KOPT-K1 (cell line): Measurements from ENCODE around the gene NPAS4.
A peak's percentile ranks its signal among the peaks of the same experiment; 100 is the strongest.
"Not testable (repeated sequence)": the region's sequence is repeated elsewhere in the genome, so short reads cannot be mapped to it uniquely, and the experiment has no call there.

Experiments used
- H3K27ac ChIP-seq: fragments of 200-600 bp; sonication (generic); 2 replicates; pipeline ENCODE4 v1.5.1; 2016; ENCODE audit warnings: antibody characterized with exemption, mild to moderate bottlenecking, low read depth, low read length; ENCODE audit not compliant: poor library complexity, severe bottlenecking
- H3K36me3 ChIP-seq: fragments of 200-600 bp; sonication (generic); 2 replicates; pipeline ENCODE4 v1.5.1; 2017; ENCODE audit warnings: antibody characterized with exemption, mild to moderate bottlenecking, low read length, moderate library complexity; ENCODE audit not compliant: insufficient read depth
- H3K9me3 ChIP-seq: fragments of 200-600 bp; sonication (generic); 2 replicates; pipeline ENCODE4 v1.5.1; 2017; ENCODE audit warnings: antibody characterized with exemption, low read length, mild to moderate bottlenecking; ENCODE audit not compliant: insufficient read depth, poor library complexity, severe bottlenecking

Gene NPAS4

DNA sequence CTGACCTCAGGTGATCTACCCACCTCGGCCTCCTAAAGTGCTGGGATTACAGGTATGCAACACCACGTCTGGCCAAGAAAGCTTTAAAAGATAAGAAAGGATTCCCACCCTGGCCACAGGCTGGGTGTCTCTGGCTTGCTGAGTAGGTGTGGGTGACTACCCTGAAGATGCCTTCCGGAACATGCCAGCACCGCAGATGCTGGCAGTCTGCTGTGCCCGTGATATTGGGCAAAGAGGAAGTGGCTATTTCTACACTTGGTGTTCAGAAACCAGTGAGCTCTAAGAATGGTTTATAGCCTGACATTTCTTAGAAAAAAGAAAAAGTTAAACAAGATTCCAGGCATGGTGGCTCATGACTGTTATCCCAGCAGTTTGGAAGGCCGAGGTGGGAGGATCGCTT is 11.8 kb downstream of the NPAS4 start:
- H3K27ac ChIP-seq = no peak overlapping the region
- no peaks in the 10 kb centered on the region for H3K9me3 ChIP-seq
- peaks cover 26% of the 10 kb centered on the region for H3K36me3 ChIP-seq

DNA sequence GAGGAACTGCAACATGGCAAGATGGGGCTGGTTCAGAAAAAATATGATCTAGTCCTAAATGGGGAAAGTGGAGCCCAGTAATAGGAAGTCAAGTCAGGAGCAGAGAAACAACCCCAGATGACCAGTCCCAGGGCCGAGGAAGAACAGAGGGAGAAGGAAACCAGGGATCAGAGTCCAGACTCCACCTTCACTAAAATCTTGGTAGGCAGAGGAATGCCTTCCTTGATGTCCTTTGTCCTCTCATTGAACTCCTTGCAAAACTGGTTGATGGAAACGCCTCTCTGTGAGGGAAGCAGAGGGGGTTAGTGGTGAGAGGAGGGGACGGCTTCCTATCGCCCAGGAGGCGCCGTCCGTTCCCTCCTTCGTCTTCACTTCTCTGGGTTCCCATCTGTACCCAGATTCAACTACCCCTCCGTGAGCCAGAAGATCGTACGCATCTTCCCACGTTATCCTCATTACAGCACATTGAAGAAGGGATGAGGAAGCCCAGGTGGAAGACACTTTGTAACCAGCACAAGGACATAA is 17.2 kb downstream of the NPAS4 start:
- peaks cover 26% of the 10 kb centered on the region for H3K36me3 ChIP-seq
- peaks cover 12% of the 10 kb centered on the region for H3K9me3 ChIP-seq
- peak overlapping the region; percentile 77 for H3K27ac ChIP-seq

DNA sequence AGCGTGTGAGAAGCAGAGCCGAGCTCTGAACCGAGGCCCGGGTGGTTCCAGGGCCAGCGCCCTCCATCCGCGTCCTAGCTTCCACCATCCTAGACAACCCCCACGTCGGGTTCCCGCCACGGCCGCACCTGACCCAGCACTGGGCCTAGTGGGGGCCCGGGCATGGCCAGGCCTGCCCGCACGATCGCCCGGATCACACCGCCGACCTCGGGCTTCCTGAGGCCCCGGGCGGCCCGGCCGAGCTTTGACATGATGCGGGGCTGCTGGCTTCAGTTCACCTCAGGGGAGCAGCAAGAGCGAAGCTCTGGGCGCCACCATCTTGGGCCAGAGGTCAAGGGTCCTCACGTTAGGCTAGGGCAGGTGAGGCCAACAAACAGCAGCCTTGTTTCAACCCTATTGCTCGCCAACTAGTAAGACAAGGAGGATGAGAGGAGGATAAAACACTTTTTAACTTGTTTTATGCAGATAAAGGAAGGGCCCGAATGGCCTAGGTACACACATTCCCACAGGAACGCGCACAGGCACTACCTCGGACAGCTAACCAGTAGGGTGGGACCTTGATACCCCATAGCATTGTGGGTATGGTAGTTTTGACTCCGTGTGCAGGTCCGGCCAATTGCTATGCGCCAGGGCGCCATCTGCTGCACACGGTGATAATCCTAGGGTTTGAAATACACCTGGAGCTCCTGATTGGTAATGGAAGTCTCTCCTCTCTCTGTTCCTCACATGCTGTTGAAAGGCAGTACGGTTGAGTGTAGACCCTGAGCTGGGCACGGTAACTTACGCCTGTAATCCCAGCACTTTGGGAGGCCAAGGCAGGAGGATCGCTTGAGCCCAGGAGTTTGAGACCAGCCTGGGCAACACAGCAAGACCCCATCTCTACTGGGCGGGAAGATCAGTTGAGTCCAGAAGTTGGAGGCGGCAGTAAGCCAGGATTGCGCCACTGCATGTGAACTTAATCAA is 17.9 kb downstream of the NPAS4 start, which contains the start of gene MRPL11:
Gene MRPL11 (minus strand): TSS at position 345 of the 963 bp plus-strand sequence. CDS start 94 bp downstream, at position 251.
- Histone ChIP-seq H3K36me3 (peaks cover 26% of the 10 kb centered on the region), H3K9me3 (peaks cover 20% of the 10 kb centered on the region), H3K27ac (peak within 1 kb of the TSS; percentile 77)

DNA sequence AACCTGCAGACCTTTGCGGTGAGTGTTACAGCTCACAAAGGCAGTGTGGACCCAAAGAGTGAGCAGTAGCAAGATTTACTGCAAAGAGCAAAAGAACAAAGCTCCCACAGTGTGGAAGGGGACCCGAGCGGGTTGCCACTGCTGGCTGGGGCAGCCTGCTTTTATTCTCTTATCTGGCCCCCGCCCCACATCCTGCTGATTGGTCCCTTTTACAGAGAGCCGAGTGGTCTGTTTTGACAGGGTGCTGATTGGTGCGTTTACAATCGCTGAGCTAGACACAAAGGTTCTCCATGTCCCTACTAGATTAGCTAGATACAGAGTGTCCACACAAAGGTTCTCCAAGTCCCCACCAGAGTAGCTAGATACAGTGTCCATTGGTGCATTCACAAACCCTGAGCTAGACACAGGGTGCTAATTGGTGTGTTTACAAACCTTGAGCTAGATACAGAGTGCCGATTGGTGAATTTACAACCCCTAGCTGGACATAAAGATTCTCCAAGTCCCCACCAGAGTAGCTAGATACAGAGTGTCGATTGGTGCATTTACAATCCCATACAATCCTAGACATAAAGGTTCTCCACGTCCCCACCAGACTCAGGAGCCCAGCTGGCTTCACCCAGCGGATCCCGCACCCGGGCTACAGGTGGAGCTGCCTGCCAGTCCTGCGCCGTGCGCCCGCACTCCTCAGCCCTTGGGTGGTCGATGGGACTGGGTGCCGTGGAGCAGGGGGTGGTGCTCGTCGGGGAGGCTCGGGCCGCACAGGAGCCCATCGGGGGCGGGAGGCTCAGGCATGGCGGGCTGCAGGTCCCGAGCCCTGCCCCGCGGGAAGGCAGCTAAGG is 19.5 kb downstream of the NPAS4 start:
- peaks cover 19% of the 10 kb centered on the region for H3K36me3 ChIP-seq
- peaks cover 30% of the 10 kb centered on the region for H3K9me3 ChIP-seq
- not testable (repeated sequence) for H3K27ac ChIP-seq

DNA sequence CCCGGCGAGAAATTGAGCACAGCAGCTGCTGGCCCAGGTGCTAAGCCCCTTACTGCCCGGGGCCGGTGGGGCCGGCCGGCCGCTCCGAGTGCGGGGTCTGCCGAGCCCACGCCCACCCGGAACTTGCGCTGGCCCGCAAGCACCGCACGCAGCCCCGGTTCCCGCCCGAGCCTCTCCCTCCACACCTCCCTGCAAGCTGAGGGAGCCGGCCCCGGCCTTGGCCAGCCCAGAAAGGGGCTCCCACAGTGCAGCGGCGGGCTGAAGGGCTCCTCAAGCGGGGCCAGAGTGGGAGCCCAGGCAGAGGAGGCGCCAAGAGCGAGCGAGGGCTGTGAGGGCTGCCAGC is 20.1 kb downstream of the NPAS4 start:
- H3K36me3 ChIP-seq = peaks cover 14% of the 10 kb centered on the region
- H3K9me3 ChIP-seq = peaks cover 30% of the 10 kb centered on the region
- not testable (repeated sequence) for H3K27ac ChIP-seq

DNA sequence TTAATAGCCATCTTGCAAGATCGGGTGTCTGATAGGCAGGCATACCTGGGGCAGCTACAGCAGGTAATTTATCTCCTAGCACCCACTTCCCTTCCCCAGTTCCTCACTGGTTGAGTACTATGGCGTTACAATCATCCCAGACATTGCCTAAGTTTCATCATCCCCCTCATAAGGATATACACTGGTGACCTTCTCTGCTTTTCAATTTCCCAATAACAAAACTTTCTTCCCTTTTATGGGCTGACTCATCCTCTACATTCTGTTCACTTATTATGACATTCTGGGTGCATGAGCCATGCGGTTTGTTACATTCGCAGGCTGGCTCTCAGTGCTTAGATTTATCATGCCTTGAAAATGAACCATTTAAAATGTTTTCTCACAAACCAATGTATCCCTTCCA is 22.8 kb downstream of the NPAS4 start:
- Histone ChIP-seq H3K9me3 (peaks cover 30% of the 10 kb centered on the region), H3K27ac (no peak overlapping the region), H3K36me3 (no peaks in the 10 kb centered on the region)

DNA sequence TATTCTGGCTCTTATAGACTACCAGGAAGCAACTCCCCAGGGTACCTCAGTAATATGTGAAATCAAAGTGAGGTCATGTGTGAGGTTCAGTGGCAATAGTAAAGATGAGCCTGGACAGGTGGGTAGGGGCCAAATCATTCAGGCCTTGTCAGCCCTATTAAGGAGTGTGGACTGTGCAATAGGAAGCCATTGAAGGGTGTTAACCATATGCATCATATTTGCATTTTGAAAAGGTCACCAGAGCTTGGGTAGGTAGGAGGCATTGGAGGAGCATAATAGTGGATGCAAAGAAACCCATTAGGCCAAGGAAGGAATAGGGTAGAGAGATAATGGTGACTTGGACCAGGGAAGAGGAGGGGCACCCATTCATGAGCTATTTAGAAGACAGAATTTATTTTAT is 26.2 kb downstream of the NPAS4 start:
- Histone ChIP-seq H3K9me3 (peaks cover 29% of the 10 kb centered on the region), H3K27ac (no peak overlapping the region), H3K36me3 (no peaks in the 10 kb centered on the region)

DNA sequence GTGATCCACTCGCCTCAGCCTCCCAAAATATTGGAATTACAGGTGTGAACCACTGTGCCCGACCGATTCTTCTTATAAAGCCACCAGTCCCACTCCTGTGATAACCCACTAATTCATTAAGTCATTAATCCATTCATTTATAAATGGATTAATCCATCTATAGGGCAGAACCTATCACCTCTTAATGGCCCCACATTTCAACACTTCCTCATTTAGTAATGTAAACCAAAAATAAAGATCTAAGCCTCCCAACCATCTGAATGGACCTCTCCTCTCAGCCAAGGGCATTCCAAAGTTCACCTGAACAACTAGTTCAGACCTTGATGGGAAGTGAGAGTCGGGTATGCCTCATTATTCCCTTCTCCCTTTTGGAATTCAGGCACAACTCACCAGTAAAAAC is 27.7 kb downstream of the NPAS4 start:
- Histone ChIP-seq H3K36me3 (no peaks in the 10 kb centered on the region), H3K27ac (no peak overlapping the region), H3K9me3 (peaks cover 17% of the 10 kb centered on the region)

DNA sequence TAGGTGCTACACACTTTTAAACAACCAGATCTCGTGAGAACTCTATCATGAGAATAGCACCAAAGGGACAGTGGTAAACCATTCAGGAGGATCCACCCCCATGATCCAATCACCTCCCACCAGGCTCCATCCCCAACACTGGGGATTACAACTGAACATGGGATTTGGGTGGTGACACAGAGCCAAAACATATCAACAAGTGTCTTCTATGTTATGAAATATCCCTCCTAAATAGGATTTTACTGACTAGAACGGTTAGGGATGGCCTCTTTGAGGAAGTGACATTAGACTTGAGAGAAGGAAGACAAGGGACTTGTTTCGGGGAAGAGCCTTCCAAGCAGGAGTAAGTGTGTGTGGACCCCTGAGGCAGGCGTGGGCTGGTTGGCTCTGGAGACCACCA is 29.7 kb downstream of the NPAS4 start:
- Histone ChIP-seq H3K27ac (no peak overlapping the region), H3K36me3 (no peaks in the 10 kb centered on the region)

DNA sequence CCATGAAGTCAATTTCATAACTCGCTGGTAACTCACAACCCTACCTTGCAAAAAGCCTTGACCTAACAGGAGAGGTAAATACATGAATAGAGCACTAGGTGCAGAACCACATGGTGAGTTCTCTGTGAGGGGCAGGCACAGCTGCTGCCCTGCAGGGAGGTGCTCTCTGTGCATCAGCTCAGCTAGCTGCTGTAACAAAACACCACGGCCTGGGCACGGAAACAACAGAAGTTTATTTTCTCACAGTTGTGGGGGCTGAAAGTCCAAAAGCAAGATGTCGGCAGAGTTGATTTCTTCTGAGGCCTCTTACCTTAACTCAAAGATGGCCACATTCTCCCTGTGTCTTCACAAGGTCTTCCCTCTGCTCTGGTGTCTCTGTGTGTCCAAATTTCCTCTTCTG is 30.8 kb downstream of the NPAS4 start:
- peaks cover 4% of the 10 kb centered on the region for H3K9me3 ChIP-seq
- H3K36me3 ChIP-seq = no peaks in the 10 kb centered on the region
- H3K27ac ChIP-seq = no peak overlapping the region

More for the DNA sequence above, 29.7 kb downstream of the NPAS4 start:
- peaks cover 4% of the 10 kb centered on the region for H3K9me3 ChIP-seq

DNA sequence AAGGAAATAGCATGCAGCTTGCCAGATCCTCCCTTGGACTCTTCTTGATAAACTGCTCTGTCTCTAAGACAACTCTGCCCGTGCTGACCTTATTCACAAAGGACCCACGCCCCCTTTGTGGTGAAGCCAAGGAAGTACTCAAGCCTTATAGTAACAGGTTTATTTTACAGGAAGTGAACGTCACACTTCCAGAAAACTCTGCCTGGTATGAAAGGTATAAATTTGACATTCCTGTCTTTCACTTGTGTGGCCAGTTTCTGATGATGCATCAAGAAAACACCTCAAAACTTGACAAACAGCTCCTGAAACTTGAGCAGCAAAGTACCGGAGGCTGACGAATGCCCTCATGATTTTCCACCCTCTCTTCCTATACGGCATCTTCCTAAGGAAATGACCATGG is 33.4 kb downstream of the NPAS4 start:
- no peak overlapping the region for H3K27ac ChIP-seq
- peaks cover 4% of the 10 kb centered on the region for H3K9me3 ChIP-seq

DNA sequence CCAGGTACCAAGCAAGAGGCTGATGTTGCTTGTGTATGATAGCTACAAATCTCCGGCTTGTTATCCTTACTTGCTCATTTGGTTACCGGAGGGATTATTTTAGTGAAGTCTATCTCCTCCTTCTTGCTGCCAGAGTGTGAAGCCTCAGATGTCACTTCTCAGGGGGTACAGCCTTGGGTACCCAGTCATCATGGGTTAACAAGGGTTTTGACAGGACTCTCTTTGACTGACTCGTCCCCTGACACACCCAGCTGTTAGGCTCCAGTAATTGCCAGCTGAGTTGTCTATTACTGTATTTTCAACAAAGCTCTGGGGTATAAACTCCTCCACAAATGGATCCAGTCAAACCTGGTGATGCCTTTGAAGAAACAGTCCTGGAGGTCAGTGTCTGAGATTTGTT is 34.0 kb downstream of the NPAS4 start:
- H3K27ac ChIP-seq = no peak overlapping the region
- H3K9me3 ChIP-seq = peaks cover 4% of the 10 kb centered on the region
- H3K36me3 ChIP-seq = no peaks in the 10 kb centered on the region

More for the DNA sequence above, 33.4 kb downstream of the NPAS4 start:
- no peaks in the 10 kb centered on the region for H3K36me3 ChIP-seq

DNA sequence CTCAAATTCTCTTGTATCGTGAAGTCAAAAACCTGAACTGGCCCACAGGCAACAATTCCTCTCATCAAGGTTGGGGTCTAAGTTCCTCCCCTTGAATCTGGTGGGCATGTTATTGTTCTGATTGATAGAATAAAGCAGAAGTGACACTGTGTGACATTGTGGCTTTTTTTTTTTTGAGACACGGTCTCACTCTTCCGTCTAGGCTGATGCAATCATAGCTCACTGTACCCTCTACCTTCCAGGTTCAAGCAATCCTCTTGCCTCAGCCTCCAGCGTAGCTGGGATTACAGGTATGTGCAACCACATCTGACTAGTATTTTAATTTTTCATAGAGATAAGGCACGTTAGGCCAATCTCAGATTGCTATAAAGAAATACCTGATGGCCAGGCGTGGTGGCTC is 37.0 kb downstream of the NPAS4 start:
- H3K36me3 ChIP-seq = no peaks in the 10 kb centered on the region

DNA sequence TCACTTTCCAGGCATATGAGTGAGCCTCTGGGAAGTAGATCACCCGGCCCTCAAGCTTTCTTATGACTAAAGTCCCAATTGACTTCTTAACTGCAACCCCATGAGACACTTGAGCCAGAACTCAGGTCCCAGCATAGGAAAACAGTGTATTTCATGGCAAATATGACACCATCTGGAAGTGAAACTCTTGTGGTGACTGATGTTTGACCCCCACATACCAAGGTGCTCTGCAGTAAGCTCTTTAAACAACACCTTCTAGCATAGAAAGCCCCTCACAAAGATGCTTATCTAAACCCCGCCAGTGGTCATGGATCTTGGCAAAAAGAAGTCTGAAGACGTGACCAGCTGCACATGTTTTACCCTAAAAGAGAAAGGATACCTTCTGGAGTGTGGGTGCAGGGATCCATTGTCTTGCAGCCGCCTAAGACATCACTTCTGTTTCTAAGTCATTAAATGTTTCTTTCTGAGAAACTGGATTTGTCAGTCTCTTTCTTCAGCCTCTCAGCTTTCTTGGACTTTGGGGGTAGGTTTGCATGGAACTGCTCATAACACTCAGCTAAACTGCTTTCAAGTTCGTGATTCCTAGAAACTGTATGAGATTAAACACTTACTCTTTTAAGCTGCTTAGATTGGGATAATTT is 38.4 kb downstream of the NPAS4 start:
- Histone ChIP-seq H3K27ac (no peak overlapping the region), H3K9me3 (peaks cover 12% of the 10 kb centered on the region), H3K36me3 (no peaks in the 10 kb centered on the region)

More for the DNA sequence above, 37.0 kb downstream of the NPAS4 start:
- Histone ChIP-seq H3K9me3 (peaks cover 5% of the 10 kb centered on the region), H3K27ac (no peak overlapping the region)

DNA sequence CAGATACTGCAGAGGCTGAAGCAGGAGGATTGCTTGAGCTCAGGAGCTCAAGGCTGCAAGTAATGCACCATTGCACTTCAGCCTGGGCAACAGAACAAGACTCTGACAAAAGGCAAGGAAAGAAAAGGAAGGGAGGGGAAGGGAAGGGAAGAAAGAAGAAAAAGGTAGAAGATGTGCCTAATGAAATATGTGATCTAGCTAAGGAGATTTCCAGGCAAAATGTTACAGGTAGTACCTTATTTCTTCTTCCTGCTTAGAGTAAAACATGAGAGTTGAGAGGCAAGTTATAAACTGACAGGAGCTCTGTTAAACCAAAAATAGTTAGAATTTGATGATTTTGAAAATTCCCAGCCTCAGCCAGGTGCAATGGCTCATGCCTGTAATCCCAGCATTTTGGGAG is 41.2 kb downstream of the NPAS4 start:
- Histone ChIP-seq H3K9me3 (peaks cover 12% of the 10 kb centered on the region), H3K27ac (no peak overlapping the region), H3K36me3 (no peaks in the 10 kb centered on the region)
